Muscle of leg (tissue), 11 donors: ENCODE results near the gene CALN1. TPM values are rescaled to one million over a fixed set of nuclear protein-coding genes. Genes with fewer than 3 reads are reported as not detected.

ENCODE experiments used
- DNase-seq: peaks from one replicate; pipeline ENCODE4 v3.0.0; 2013
- H3K27ac ChIP-seq: one replicate; pipeline ENCODE4 v1.5.1; 2013; ENCODE audit warnings: mild to moderate bottlenecking, low read length, control low read depth
- H3K27me3 ChIP-seq: one replicate; pipeline ENCODE4 v1.6.1; 2013; ENCODE audit warnings: low read length; ENCODE audit not compliant: control insufficient read depth, insufficient read depth
- H3K36me3 ChIP-seq: one replicate; pipeline ENCODE4 v1.6.1; 2013; ENCODE audit warnings: low read length; ENCODE audit not compliant: control insufficient read depth, insufficient read depth
- H3K4me1 ChIP-seq: one replicate; pipeline ENCODE4 v1.6.1; 2013; ENCODE audit warnings: low read length; ENCODE audit not compliant: control insufficient read depth, insufficient read depth
- H3K4me3 ChIP-seq: one replicate; pipeline ENCODE4 v1.5.1; 2013; ENCODE audit warnings: low read length, control low read depth
- H3K9me3 ChIP-seq: replicated peaks from 2 replicates; pipeline ENCODE4 v1.6.1; 2013; ENCODE audit warnings: low read depth, low read length; ENCODE audit not compliant: control insufficient read depth
- WGBS: methylation state at CpG from one replicate; pipeline ENCODE4 v1.1.5; 2013; ENCODE audit warnings: missing lambda C conversion rate; ENCODE audit not compliant: insufficient coverage; 5-methylcytosine and 5-hydroxymethylcytosine counted together
- polyA plus RNA-seq, 8 donors: library from polyadenylated mRNA; unstranded; fragments of 120-200 nt; gene quantifications; one replicate each; pipeline versions ENCODE4 v1.2.1 to v1.2.3, GENCODE V29; 2013; ENCODE audit warnings: inconsistent platforms in 1 of 8, low replicate concordance in 1 of 8; ENCODE audit not compliant: insufficient read length in 8 of 8, insufficient read depth in 1 of 8
- total RNA-seq: library from RNA; stranded (reverse); fragments of 120-200 nt; gene quantifications from one replicate; pipeline ENCODE4 v1.2.4, GENCODE V29; 2013

CALN1 gene
- total and polyA plus RNA-seq, 9 donors: 0.65 to 2.3 (median 1.0) TPM

DNA sequence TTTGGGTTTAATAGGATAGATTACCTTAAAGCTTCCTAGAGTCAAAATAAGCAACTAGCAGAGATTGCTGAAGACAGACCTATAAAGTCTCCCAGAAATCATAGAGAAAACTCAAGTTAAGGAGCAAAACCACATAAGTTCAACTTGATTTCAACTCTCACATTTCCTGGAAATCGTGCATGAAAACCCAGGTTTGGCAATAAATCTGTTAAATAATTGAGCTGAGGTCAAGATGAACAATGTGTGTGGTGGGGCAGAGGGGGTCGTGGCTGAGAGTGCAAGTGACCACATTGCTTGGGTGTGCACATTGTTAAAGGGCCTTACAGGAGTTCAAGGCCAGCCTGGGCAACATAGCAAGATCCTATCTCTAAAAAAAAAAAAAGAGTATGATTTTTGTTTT, 643.7 kb downstream of the CALN1 start:
- no peak overlapping the region for H3K27ac ChIP-seq
- no peaks in the 10 kb centered on the region for H3K4me1 ChIP-seq
- no CpG with 5 or more reads among the region's 2 CpGs for WGBS
- no peak for DNase-seq
- no peaks in the 10 kb centered on the region for H3K27me3 ChIP-seq
- H3K36me3 ChIP-seq: no peaks in the 10 kb centered on the region
- H3K4me3 ChIP-seq: no peak overlapping the region
- no peaks in the 10 kb centered on the region for H3K9me3 ChIP-seq

DNA sequence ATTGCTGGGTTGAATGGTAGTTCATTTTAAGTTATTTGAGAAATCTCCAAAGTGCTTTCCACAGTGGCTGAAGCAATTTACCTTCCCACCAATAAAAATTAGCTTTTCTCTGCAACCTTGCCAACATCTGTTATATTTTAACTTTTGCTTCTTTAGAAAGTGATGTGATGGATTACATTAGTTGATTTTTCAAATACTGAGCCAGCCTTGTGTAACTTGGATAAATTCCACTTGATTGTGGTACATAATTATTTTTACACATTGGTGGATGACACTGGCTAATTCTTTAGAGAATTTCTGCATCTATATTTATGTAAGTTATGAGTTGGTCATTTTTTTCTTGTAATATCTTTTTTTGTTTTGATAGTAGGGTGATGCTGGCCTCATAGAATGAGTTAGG, 646.1 kb downstream of the CALN1 start:
- Histone ChIP-seq H3K27ac (no peak overlapping the region), H3K4me3 (no peak overlapping the region), H3K9me3 (peaks cover 13% of the 10 kb centered on the region), H3K4me1 (no peaks in the 10 kb centered on the region), H3K36me3 (no peaks in the 10 kb centered on the region), H3K27me3 (no peaks in the 10 kb centered on the region)
- no peak for DNase-seq

DNA sequence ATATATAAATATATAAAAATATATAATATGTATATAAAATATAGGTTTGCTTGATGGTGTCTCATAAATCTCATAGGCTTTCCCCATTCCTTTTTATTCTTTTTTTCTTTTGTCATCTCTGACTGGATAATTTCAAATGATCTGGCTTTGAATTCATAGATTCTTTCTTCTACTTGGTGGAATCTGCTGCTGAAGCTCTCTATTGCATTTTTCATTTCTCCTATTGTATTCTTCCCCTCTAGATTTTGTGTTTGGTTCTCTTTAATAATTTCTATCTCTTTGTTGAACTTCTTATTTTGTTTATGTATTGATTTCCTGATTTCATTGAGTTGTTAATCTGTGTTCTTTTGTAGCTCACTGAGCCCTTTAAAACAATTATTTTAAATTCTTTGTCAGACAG, 650.8 kb downstream of the CALN1 start:
- H3K36me3 ChIP-seq: no peaks in the 10 kb centered on the region
- no peak for DNase-seq
- no peaks in the 10 kb centered on the region for H3K4me1 ChIP-seq
- H3K27ac ChIP-seq: no peak overlapping the region
- H3K4me3 ChIP-seq: no peak overlapping the region
- H3K9me3 ChIP-seq: peaks cover 13% of the 10 kb centered on the region
- no peaks in the 10 kb centered on the region for H3K27me3 ChIP-seq

DNA sequence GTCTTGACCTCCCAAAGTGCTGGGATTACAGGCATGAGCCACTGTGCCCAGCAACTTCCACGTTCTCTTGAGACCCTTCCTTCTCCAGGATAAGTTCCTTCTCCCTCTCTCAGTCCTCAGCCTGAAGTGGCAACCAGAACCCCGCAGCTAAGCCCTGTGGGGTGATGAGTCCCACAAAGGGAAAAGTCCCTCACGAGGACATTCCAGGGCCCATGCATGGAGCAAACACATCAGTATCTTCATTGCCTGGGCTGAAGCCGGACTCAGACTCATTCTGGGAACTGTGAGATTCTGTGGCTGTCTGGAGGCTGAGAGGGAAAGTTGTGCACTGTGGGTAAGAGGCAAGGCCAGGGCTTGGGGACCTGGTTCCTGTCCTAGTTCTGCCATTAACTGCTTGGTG, 657.3 kb downstream of the CALN1 start:
- no peaks in the 10 kb centered on the region for H3K9me3 ChIP-seq
- H3K4me1 ChIP-seq: peaks cover 11% of the 10 kb centered on the region
- DNase-seq: no peak
- no peak overlapping the region for H3K4me3 ChIP-seq
- 100% methylated on average over 1 of the region's 4 CpGs for WGBS
- H3K27ac ChIP-seq: no peak overlapping the region
- no peaks in the 10 kb centered on the region for H3K36me3 ChIP-seq
- peaks cover 26% of the 10 kb centered on the region for H3K27me3 ChIP-seq

DNA sequence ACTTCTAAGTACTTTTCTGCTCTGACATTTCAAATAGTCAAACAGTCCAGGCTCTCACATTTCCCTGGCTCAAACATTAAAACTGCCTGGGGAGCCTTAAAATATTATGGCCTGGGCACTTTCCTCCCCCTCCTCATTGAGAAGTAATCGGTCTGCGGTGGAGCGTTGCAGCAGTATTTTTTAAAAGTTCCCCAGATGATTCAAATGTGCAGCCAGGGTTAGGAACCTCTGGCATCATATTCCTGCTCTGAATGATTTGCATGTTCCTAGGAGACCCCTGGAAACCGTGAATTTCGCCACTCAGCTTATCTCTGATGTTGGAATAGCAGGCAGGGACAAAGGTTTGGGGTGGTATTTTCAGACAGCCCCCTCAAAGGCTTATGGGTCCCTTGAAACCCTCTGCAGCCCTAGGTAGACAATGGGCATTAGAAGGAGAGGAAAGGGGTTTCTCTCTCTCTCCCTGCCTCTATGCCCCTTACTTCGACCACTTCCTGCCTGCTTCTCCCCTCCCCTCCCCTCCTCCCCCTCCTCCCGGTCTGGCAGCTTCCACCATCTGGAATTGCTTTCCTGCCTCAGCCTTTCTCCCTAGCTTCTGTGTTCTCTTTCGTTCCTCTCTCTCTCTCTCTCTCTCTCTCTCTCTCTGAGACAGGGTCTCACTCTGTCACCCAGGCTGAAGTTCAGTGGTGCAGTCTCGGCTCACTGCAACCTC, 658.0 kb downstream of the CALN1 start:
- 11% methylated on average over 4 of the region's 9 CpGs for WGBS
- peaks cover 26% of the 10 kb centered on the region for H3K27me3 ChIP-seq
- peaks cover 11% of the 10 kb centered on the region for H3K4me1 ChIP-seq
- H3K9me3 ChIP-seq: no peaks in the 10 kb centered on the region
- no peak overlapping the region for H3K4me3 ChIP-seq
- no peaks in the 10 kb centered on the region for H3K36me3 ChIP-seq
- no peak for DNase-seq
- no peak overlapping the region for H3K27ac ChIP-seq

DNA sequence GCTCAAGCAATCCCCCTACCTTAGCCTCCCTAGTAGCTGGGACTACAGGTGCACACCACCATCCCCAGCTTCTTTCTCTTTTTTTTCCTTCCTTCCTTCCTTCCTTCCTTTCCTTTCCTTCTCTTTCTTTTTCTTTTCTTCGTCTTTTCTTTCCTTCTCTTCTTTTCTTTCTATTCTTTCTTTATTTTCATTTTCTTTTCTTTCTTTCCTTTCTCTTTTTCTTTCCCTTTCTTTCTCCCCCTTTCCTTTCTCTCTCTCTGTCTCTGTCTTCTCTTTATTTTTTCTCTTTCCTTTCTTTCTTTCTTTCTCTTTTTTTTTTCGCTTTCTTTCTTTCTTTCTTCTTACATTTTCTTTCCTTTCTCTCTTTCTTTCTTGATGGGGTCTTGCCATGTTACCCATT, 658.9 kb downstream of the CALN1 start:
- Histone ChIP-seq H3K36me3 (no peaks in the 10 kb centered on the region), H3K27me3 (peaks cover 26% of the 10 kb centered on the region), H3K4me3 (no peak overlapping the region), H3K4me1 (peaks cover 11% of the 10 kb centered on the region), H3K9me3 (no peaks in the 10 kb centered on the region), H3K27ac (no peak overlapping the region)
- 100% methylated on average over 1 of the region's 2 CpGs for WGBS
- DNase-seq: no peak

DNA sequence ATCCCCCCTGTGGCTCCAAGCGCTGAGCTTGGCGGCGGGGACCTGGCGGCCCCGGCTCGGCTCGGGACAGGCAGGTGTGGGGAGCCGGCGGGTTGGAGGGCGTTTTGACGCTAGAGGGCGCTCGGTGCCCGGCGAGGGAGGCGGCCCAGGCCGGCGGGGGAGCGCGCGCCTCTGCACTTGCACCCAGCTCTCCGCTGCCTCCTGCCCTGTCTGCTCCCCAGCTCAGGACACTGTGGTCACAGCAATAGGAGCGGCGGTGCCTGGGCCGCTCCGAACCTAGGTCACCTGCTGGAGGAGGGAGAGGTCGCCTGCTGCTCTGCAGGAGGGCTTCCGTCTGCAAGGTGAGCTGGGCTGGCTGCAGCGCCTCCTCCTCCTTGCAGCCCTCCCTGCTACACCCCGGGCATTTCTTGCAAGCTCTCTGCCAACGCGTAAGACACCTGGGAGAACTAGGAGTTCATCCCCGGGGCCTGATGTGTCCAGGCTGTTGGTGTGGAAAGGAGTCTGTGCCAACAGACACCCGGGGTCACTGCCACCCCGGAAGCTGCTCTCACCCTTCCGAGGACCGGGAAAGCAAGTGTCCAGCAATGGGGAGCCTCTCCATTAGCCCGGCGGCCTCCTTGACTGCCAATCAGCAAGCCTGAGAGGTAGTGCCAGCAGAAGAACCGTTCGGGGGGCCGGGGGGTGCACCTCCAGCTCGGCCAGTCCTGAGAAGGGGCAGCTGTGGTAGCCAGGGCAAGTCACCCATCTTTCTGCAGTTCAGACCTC, 659.8 kb downstream of the CALN1 start:
- H3K9me3 ChIP-seq: no peaks in the 10 kb centered on the region
- DNase-seq: no peak
- H3K36me3 ChIP-seq: no peaks in the 10 kb centered on the region
- H3K27me3 ChIP-seq: peaks cover 26% of the 10 kb centered on the region
- H3K4me3 ChIP-seq: no peak overlapping the region
- WGBS: 15% methylated on average over 40 of the region's 43 CpGs
- H3K27ac ChIP-seq: no peak overlapping the region
- peaks cover 11% of the 10 kb centered on the region for H3K4me1 ChIP-seq

DNA sequence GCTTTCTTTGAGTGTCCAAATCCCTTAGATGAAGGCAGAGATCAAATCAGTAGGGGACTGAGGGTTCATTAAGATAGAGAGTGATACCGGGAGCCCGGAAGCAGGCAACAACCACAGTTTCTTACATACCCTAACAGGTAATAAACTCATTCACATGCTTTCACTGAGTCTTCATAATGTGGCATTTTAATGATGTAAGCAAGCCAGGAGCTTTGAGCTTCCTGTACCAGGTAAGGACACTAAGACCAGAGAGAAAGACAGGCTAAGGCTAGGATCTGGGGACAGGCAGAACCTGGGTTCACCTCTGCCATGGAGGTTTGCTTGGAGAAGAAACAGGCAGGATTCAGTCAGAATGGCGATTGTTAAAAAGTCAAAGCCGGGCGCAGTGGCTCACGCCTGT, 661.8 kb downstream of the CALN1 start:
- no peak overlapping the region for H3K4me3 ChIP-seq
- DNase-seq: no peak
- 95% methylated on average over 4 of the region's 6 CpGs for WGBS

DNA sequence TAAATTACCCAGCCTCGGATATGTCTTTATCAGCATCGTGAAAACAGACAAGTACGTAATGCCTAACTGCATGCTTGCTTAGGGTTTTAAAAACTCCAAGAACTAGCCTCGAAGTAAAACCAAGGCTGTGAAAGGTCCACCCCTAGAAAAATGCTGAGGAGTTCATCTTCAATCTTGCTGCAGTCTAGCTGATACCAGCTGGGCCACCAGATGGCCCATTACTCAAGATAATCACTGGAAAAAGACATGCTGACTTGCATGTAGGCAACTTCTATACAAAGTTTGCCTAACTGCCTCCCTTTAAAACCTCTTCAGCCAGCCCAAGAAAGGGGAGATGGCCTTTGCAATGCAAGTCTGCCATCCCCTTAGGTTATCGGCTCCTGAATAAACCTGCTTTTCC, 666.1 kb downstream of the CALN1 start:
- no peak overlapping the region for H3K4me3 ChIP-seq
- no peak for DNase-seq
- 91% methylated on average over 4 of the region's 5 CpGs for WGBS
- H3K4me1 ChIP-seq: no peaks in the 10 kb centered on the region
- no peaks in the 10 kb centered on the region for H3K36me3 ChIP-seq
- no peaks in the 10 kb centered on the region for H3K27me3 ChIP-seq
- no peaks in the 10 kb centered on the region for H3K9me3 ChIP-seq
- H3K27ac ChIP-seq: no peak overlapping the region

More for the DNA sequence above, 661.8 kb downstream of the CALN1 start:
- Histone ChIP-seq H3K27ac (no peak overlapping the region), H3K4me1 (peaks cover 11% of the 10 kb centered on the region), H3K36me3 (no peaks in the 10 kb centered on the region), H3K27me3 (peaks cover 26% of the 10 kb centered on the region), H3K9me3 (no peaks in the 10 kb centered on the region)

DNA sequence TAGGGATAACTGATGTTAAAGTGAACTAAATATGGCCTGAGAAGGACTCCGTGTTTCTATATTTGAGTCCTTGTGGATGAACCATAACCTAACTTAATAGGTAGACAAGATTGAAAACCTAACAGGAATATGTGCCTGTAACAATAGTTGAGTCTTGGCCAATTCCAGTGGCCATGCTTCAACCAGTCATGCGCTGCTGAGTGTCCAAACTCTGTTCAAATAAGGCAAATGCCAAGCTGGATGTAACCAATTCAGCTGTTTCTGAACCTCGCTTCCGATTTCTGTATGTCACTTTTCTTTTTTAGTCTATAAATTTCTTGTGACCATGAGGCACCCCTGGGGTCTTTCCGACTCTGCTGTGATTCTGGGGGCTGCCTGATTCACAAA, 672.0 kb downstream of the CALN1 start:
- DNase-seq: no peak
- WGBS: 84% methylated on average over 2 of the region's 5 CpGs
- Histone ChIP-seq H3K4me1 (no peaks in the 10 kb centered on the region), H3K4me3 (no peak overlapping the region), H3K36me3 (no peaks in the 10 kb centered on the region), H3K9me3 (no peaks in the 10 kb centered on the region), H3K27me3 (no peaks in the 10 kb centered on the region), H3K27ac (no peak overlapping the region)
